Measurements from ENCODE around the gene CYB561.

Gene CYB561

GRCh38 chr17:63399316-63399715 is 46.8 kb downstream of the CYB561 start:
- ChIA-PET CTCF (no interaction called here), POLR2A (no interaction called here)
- no peak for TF ChIP-seq FOXA1 (IDR thresholded peaks at IDR 0.05)
- TF ChIP-seq ZNF384 (IDR thresholded peaks at IDR 0.05): no peak
- no peak for TF ChIP-seq TARDBP (IDR thresholded peaks at IDR 0.05)
- DNase-seq (ENCODE audit: extremely low spot score): no peak

GRCh38 chr17:63398680-63399079 is 47.4 kb downstream of the CYB561 start:
- TF ChIP-seq PKNOX1 (IDR thresholded peaks at IDR 0.05) (no peak), L3MBTL2 (conservative IDR thresholded peaks at IDR 0.05) (no peak), ZNF384 (IDR thresholded peaks at IDR 0.05) (no peak), TARDBP (IDR thresholded peaks at IDR 0.05) (no peak), FOXA1 (IDR thresholded peaks at IDR 0.05) (no peak), ELF4 (IDR thresholded peaks at IDR 0.05) (no peak), NFRKB (IDR thresholded peaks at IDR 0.05) (no peak), FOXK2 (IDR thresholded peaks at IDR 0.05) (no peak), BHLHE40 (IDR thresholded peaks at IDR 0.05; ENCODE audit: borderline replicate concordance) (no peak), ARNT (IDR thresholded peaks at IDR 0.05) (no peak), CTBP1 (IDR thresholded peaks at IDR 0.05; ENCODE audit: borderline replicate concordance) (no peak), FOXM1 (IDR thresholded peaks at IDR 0.05; ENCODE audit: borderline replicate concordance) (no peak), SP1 (IDR thresholded peaks at IDR 0.05) (no peak), LEF1 (IDR thresholded peaks at IDR 0.05; ENCODE audit: borderline replicate concordance) (no peak), SUZ12 (IDR thresholded peaks at IDR 0.05) (no peak), HDGF (IDR thresholded peaks at IDR 0.05; ENCODE audit: borderline replicate concordance) (no peak)
- ChIA-PET POLR2A (no interaction called here), CTCF (no interaction called here)
- DNase-seq (ENCODE audit: extremely low spot score): no peak

- ChIA-PET CTCF (interaction anchor here (0.7 kb wide), 1 partner anchor 12 kb away, joined by 3 read pairs; no protein-coding TSS in a partner anchor), POLR2A (no interaction called here)
- TF ChIP-seq SUZ12 (IDR thresholded peaks at IDR 0.05) (no peak), SP1 (IDR thresholded peaks at IDR 0.05) (no peak), LEF1 (IDR thresholded peaks at IDR 0.05; ENCODE audit: borderline replicate concordance) (no peak), FOXK2 (IDR thresholded peaks at IDR 0.05) (no peak), ELF4 (IDR thresholded peaks at IDR 0.05) (no peak), FOXM1 (IDR thresholded peaks at IDR 0.05; ENCODE audit: borderline replicate concordance) (no peak), CTBP1 (IDR thresholded peaks at IDR 0.05; ENCODE audit: borderline replicate concordance) (no peak), HDGF (IDR thresholded peaks at IDR 0.05; ENCODE audit: borderline replicate concordance) (no peak), ZNF384 (IDR thresholded peaks at IDR 0.05) (no peak), ARNT (IDR thresholded peaks at IDR 0.05) (no peak), TARDBP (IDR thresholded peaks at IDR 0.05) (no peak), PKNOX1 (IDR thresholded peaks at IDR 0.05) (no peak), NFRKB (IDR thresholded peaks at IDR 0.05) (no peak), BHLHE40 (IDR thresholded peaks at IDR 0.05; ENCODE audit: borderline replicate concordance) (no peak), FOXA1 (IDR thresholded peaks at IDR 0.05) (no peak), L3MBTL2 (conservative IDR thresholded peaks at IDR 0.05) (no peak)
- no peak for DNase-seq (ENCODE audit: extremely low spot score)
Observed at GRCh38 chr17:63395075-63395805, 50.9 kb downstream of the CYB561 start.

GRCh38 chr17:63390090-63390489 is 56.0 kb downstream of the CYB561 start:
- ChIA-PET POLR2A (no interaction called here), CTCF (no interaction called here)
- no peak for TF ChIP-seq CTBP1 (IDR thresholded peaks at IDR 0.05; ENCODE audit: borderline replicate concordance)
- no peak for DNase-seq (ENCODE audit: extremely low spot score)

- no peak for DNase-seq (ENCODE audit: extremely low spot score)
Observed at GRCh38 chr17:63387656-63388340, 58.3 kb downstream of the CYB561 start.

GRCh38 chr17:63382826-63383225 is 63.3 kb downstream of the CYB561 start:
- POLR2A ChIA-PET: no interaction called here
- no peak for TF ChIP-seq FOXA1 (IDR thresholded peaks at IDR 0.05)
- no peak for TF ChIP-seq LEF1 (IDR thresholded peaks at IDR 0.05; ENCODE audit: borderline replicate concordance)
- no peak for TF ChIP-seq ZNF384 (IDR thresholded peaks at IDR 0.05)
- no peak for TF ChIP-seq L3MBTL2 (conservative IDR thresholded peaks at IDR 0.05)
- TF ChIP-seq CTBP1 (IDR thresholded peaks at IDR 0.05; ENCODE audit: borderline replicate concordance): no peak
- CTCF ChIA-PET: no interaction called here
- no peak for DNase-seq (ENCODE audit: extremely low spot score)

More at GRCh38 chr17:63387656-63388340, 58.3 kb downstream of the CYB561 start:
- ChIA-PET POLR2A (no interaction called here), CTCF (interaction anchor here (1.2 kb wide), 1 partner anchor 19 kb away, joined by 6 read pairs; no protein-coding TSS in a partner anchor)
- TF ChIP-seq ARNT (IDR thresholded peaks at IDR 0.05) (no peak), TARDBP (IDR thresholded peaks at IDR 0.05) (no peak), SUZ12 (IDR thresholded peaks at IDR 0.05) (no peak), FOXA1 (IDR thresholded peaks at IDR 0.05) (no peak), FOXM1 (IDR thresholded peaks at IDR 0.05; ENCODE audit: borderline replicate concordance) (no peak), CTBP1 (IDR thresholded peaks at IDR 0.05; ENCODE audit: borderline replicate concordance) (no peak), SP1 (IDR thresholded peaks at IDR 0.05) (no peak), HDGF (IDR thresholded peaks at IDR 0.05; ENCODE audit: borderline replicate concordance) (no peak)

Data from HEK293T (cell line).